Body of pancreas (tissue), 4 donors: Measurements from ENCODE around the gene ZNF536.

Experiments
- CTCF ChIP-seq, 7 experiments: fragments of 450-650 bp in 4 of 7; fragments of 200-600 bp in 3 of 7; sonication (generic) in 3 of 7; IDR thresholded peaks; one replicate each; pipeline ENCODE4 v1.5.1; 2016 to 2019; ENCODE audit warnings: antibody characterized with exemption in 7 of 7
- POLR2A ChIP-seq, 3 donors: fragments of 450-650 bp; IDR thresholded peaks; one replicate each; pipeline ENCODE4 v1.6.1; 2016; ENCODE audit warnings: antibody characterized with exemption in 3 of 3, mild to moderate bottlenecking in 2 of 3

- TF ChIP-seq CTCF (IDR thresholded peaks at IDR 0.05) (no peak), POLR2A (IDR thresholded peaks at IDR 0.05) (no peak)
These were observed 208.5 kb downstream of the ZNF536 start for GRCh38 chr19:30580673-30581072.
